Retinal pigment epithelial cell (primary cell): Measurements from ENCODE around the gene CORIN.
"Not testable (repeated sequence)": the region's sequence is repeated elsewhere in the genome, so short reads cannot be mapped to it uniquely, and the experiment has no call there.

Experiments
- DNase-seq: peaks from one replicate; pipeline ENCODE4 v3.0.0-alpha.2; 2010; ENCODE audit warnings: low read depth
- H3K4me3 ChIP-seq: 2 replicates; pipeline ENCODE4 v1.5.1; 2011; ENCODE audit warnings: mild to moderate bottlenecking, low read length, control low read depth, moderate library complexity
- TF ChIP-seq, protein P1 (sequence below): conservative IDR thresholded peaks from 2 replicates; pipeline ENCODE4 v1.5.1; 2011; ENCODE audit warnings: low read depth, low read length, control low read depth, inconsistent platforms

The CORIN gene

DNA sequence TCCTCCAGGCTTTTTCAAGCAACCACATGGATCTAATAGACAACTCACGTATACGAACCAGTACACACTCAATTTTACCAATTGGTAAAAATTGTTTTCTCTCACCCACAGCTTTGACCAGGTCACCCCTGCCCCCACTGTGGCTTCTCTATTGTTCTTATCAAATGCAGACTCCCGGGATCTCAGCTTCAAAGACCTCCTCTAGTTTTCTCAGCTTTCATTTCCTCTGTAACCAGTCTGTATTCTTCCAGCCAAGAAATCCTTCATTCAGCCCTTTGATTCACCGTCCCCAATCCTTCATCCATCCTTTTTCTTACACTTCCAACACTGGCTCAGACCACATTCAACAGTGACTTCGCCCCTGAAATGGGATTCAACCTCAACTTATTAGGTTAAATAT is 120.7 kb downstream of the CORIN start:
- H3K4me3 ChIP-seq = no peak overlapping the region
- TF ChIP-seq, protein P1, sequence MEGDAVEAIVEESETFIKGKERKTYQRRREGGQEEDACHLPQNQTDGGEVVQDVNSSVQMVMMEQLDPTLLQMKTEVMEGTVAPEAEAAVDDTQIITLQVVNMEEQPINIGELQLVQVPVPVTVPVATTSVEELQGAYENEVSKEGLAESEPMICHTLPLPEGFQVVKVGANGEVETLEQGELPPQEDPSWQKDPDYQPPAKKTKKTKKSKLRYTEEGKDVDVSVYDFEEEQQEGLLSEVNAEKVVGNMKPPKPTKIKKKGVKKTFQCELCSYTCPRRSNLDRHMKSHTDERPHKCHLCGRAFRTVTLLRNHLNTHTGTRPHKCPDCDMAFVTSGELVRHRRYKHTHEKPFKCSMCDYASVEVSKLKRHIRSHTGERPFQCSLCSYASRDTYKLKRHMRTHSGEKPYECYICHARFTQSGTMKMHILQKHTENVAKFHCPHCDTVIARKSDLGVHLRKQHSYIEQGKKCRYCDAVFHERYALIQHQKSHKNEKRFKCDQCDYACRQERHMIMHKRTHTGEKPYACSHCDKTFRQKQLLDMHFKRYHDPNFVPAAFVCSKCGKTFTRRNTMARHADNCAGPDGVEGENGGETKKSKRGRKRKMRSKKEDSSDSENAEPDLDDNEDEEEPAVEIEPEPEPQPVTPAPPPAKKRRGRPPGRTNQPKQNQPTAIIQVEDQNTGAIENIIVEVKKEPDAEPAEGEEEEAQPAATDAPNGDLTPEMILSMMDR = no peak
- DNase-seq = no peak

DNA sequence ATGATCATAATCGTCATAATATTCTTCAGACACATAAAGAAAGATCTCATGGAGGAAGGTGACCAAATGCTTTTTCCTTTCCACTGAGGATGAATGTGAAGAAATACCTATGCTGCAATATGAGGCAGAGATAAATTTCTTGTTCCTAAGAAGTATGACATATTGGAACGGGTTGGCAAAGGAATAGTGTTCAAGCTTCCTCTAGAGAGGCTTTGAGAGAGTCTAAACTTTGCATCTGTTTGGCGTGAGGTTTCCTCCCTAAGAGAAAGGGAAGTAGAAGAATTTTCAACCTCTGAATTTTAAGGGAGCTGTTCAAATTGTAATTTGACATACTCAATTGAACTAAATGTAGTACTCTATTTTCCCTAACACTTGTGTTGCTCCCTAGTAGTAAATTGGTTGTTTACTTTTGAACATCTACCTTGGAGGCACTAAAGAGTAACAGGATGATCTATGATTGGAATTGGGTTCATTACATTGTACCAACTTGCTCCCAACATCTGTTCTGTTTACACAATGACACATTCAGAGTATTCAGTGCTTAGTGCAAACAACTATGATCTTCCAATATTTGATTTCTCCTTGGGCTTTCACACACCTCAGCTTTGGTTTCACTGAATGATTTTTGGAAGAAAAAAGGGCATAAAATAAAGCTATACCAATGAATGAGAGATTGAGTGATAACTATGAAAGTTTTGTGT is 122.0 kb downstream of the CORIN start:
- DNase-seq = no peak
- TF ChIP-seq, protein P1 = no peak
- no peak overlapping the region for H3K4me3 ChIP-seq

DNA sequence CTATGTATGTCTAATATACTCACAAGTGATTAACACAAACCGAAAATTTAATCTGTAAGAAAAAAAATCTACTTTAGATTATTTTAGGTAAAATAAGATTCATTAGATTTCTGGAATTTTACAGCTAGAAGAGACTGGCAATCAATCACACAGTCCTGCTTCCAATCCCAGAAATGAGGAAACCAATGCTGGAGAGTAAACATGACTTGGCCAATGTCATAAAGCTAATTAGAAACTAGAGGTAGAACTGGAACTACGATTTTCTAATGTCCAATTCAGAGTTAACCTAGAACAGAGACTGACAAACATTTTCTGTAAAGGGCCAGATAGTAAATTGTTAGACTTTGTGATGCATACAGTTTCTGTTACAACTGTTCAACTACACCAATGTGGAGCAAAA is 123.6 kb downstream of the CORIN start:
- TF ChIP-seq, protein P1 = no peak
- DNase-seq = no peak
- H3K4me3 ChIP-seq = no peak overlapping the region

DNA sequence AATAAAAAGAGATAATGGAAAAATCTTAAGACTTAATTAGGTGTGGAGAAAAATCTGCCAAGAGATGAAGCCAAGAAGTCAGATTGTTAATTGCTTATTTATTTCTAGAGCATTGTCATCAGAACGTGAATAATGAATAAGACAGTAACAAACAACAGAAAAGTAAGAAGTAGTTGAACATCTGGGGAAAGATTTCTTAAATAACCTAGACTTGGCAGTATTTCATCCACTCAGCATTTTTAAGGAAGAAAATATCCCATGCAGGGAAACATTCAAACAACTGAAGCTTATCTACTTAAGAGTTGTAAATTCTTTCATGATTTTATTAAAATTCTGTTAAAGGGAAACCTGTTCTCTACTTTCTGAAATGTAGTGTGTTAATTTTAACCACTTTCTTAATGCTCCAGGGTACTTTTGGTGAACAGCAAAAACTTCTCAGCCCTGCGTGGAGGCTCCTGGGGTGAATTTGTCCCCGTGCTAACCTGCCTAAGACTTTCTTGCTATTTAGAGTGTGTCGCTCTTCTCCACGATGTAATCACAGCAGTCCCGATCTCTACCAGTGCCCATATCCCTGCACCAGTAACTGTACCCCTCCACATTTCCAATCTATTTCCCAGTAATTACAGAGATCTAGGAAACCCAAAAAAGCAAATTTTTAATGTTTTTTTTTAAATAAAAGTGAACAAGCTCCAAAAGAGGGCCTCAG is 124.6 kb downstream of the CORIN start:
- H3K4me3 ChIP-seq = no peak overlapping the region
- TF ChIP-seq, protein P1 = no peak
- DNase-seq = no peak

DNA sequence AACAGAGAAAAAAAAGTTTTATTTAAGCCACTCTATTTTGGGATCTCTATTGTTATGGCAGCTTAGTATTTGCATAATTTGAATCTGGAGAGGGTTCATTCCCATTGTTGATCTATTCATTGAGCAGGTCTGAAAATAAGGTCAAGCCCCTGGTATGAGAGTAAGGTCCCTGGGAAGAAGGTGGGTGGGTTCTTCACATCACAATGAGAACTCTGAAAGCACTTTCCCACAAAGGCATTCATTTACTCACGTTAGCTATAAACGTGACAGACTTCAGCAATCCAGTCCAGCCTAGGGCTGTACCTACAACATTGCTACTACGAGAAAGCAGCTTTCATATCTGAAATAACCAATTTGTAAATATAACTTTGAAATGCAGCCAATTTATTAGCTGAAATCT is 126.2 kb downstream of the CORIN start:
- H3K4me3 ChIP-seq = no peak overlapping the region
- TF ChIP-seq, protein P1 = no peak
- DNase-seq = no peak

DNA sequence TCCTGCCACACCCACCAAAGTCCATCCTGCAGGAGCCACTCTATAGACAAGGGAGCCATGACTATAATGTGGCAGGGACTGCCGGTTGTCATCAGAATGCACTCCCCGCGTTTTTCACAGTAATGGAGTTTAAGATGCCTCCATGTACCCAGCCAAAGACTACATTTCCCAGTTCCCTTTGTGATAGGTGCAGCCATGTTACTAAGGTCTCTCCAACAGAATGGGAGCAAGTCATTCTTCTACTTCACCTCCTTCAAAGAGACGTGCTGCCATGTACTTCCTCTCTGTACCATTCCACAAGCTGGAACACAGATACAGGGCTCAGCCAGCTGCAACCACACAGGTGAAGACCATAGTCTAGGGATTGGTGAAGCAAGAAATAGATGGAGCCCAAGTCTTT is 126.7 kb downstream of the CORIN start:
- no peak for DNase-seq
- H3K4me3 ChIP-seq = no peak overlapping the region
- TF ChIP-seq, protein P1 = no peak

DNA sequence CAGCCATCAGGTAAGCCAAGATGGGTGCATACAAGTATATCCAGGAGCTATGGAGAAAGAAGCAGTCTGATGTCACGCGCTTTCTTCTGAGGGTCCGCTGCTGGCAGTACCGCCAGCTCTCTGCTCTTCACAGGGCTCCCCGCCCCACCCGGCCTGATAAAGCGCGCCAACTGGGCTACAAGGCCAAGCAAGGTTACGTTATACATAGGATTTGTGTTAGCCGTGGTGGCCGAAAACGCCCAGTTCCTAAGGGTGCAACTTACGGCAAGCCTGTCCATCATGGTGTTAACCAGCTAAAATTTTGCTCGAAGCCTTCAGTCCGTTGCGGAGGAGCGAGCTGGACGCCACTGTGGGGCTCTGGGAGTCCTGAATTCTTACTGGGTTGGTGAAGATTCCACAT is 131.5 kb downstream of the CORIN start:
- not testable (repeated sequence) for H3K4me3 ChIP-seq, DNase-seq
